Suprapubic skin (tissue), 3 donors: Measurements from ENCODE around the gene QDPR.

ENCODE experiments used
- POLR2AphosphoS5 ChIP-seq, 3 donors: sonication (generic); formaldehyde crosslinking; IDR thresholded peaks; one replicate each; pipeline ENCODE4 v1.6.1; 2017; ENCODE audit warnings: antibody characterized with exemption in 3 of 3
- TF ChIP-seq, protein P1 (sequence below), 2 donors: fragments of 200-600 bp in 1 of 2; fragments of 450-650 bp in 1 of 2; sonication (generic) in 1 of 2; IDR thresholded peaks; one replicate each; pipeline ENCODE4 v1.5.1; 2016 to 2019; ENCODE audit warnings: antibody characterized with exemption in 2 of 2, mild to moderate bottlenecking in 1 of 2, moderate library complexity in 1 of 2

DNA sequence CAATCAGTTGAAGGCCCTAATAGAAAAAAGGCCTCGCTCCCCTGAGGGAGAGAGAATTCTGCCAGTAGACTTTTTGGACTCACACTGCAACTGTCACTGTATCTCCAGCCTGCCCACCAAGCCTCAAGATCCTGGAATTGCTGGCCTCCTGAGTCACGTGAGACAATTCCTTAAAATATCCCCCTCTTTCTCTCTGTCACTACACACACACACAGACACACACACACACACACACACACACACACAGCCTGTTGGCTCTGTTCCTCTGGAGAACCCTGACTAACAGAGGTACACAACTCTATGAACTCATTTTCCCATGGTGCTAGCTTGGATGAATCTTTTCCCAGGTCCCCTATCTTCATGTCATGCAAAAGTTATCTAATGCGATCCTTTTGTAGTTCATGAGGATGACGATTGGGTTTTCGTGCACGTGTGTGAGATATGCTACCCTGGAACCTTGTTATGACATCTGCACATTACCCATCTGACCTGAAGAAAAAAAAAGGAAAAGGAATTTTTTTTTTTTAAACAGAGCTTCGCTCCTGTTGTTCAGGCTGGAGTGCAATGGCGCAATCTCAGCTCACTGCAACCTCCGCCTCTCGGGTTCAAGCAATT lies 16.8 kb upstream of the QDPR start:
- TF ChIP-seq, protein P1, sequence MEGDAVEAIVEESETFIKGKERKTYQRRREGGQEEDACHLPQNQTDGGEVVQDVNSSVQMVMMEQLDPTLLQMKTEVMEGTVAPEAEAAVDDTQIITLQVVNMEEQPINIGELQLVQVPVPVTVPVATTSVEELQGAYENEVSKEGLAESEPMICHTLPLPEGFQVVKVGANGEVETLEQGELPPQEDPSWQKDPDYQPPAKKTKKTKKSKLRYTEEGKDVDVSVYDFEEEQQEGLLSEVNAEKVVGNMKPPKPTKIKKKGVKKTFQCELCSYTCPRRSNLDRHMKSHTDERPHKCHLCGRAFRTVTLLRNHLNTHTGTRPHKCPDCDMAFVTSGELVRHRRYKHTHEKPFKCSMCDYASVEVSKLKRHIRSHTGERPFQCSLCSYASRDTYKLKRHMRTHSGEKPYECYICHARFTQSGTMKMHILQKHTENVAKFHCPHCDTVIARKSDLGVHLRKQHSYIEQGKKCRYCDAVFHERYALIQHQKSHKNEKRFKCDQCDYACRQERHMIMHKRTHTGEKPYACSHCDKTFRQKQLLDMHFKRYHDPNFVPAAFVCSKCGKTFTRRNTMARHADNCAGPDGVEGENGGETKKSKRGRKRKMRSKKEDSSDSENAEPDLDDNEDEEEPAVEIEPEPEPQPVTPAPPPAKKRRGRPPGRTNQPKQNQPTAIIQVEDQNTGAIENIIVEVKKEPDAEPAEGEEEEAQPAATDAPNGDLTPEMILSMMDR (IDR thresholded peaks at IDR 0.05): no peak
- TF ChIP-seq POLR2AphosphoS5 (IDR thresholded peaks at IDR 0.05): no peak
